ELF-1 (cell line): ENCODE data around the gene NAMPT.
A peak's percentile ranks its signal among the peaks of the same experiment; 100 is the strongest.

Experiments
- DNase-seq: peaks from one replicate; pipeline ENCODE4 v3.0.0-alpha.2; 2016; ENCODE audit warnings: low read depth, low spot score

Gene NAMPT

GRCh38 chr7:106273009-106273668 lies 11.6 kb downstream of the NAMPT start:
- DNase-seq = no peak

GRCh38 chr7:106270122-106270977 lies 14.4 kb downstream of the NAMPT start:
- DNase-seq = no peak

- DNase-seq = no peak
Measured at GRCh38 chr7:106269254-106269961, 15.4 kb downstream of the NAMPT start.

- DNase-seq = no peak
Measured at GRCh38 chr7:106265133-106265532, 19.6 kb downstream of the NAMPT start.

- DNase-seq = no peak
Measured at GRCh38 chr7:106262221-106262881, 22.4 kb downstream of the NAMPT start.

GRCh38 chr7:106260136-106260561 lies 24.6 kb downstream of the NAMPT start:
- peak; percentile 46 for DNase-seq

GRCh38 chr7:106258789-106259188 lies 26.0 kb downstream of the NAMPT start:
- DNase-seq = no peak

GRCh38 chr7:106257752-106258151 lies 27.0 kb downstream of the NAMPT start:
- no peak for DNase-seq

GRCh38 chr7:106256144-106256543 lies 28.6 kb downstream of the NAMPT start:
- no peak for DNase-seq

GRCh38 chr7:106255246-106255645 lies 29.5 kb downstream of the NAMPT start:
- DNase-seq = no peak

- no peak for DNase-seq
Measured at GRCh38 chr7:106254525-106255116, 30.2 kb downstream of the NAMPT start.

GRCh38 chr7:106252568-106252967 lies 32.2 kb downstream of the NAMPT start:
- no peak for DNase-seq

- DNase-seq = no peak
Measured at GRCh38 chr7:106249488-106249887, 35.3 kb downstream of the NAMPT start.

GRCh38 chr7:106248600-106248999 lies 36.2 kb downstream of the NAMPT start:
- DNase-seq = no peak

- no peak for DNase-seq
Measured at GRCh38 chr7:106247841-106248240, 36.9 kb downstream of the NAMPT start.

GRCh38 chr7:106246902-106247711 lies 37.7 kb downstream of the NAMPT start:
- no peak for DNase-seq

- no peak for DNase-seq
Measured at GRCh38 chr7:106243893-106244292, 40.9 kb downstream of the NAMPT start.

GRCh38 chr7:106239406-106239805 lies 45.4 kb downstream of the NAMPT start:
- no peak for DNase-seq

GRCh38 chr7:106238830-106239229 lies 46.0 kb downstream of the NAMPT start:
- no peak for DNase-seq

- no peak for DNase-seq
Measured at GRCh38 chr7:106236065-106236464, 48.7 kb downstream of the NAMPT start.

- no peak for DNase-seq
Measured at GRCh38 chr7:106234425-106234824, 50.4 kb downstream of the NAMPT start.
